GM19328 (cell line): Measurements from ENCODE around the gene LRRC8D.
"Not testable (repeated sequence)": the region's sequence is repeated elsewhere in the genome, so short reads cannot be mapped to it uniquely, and the experiment has no call there.

Source experiments
- ATAC-seq: cut with Tn5 transposase; IDR thresholded peaks from one replicate; pipeline ENCODE4 v1.9.1; 2021; ENCODE audit warnings: mild to moderate bottlenecking, moderate library complexity; ENCODE audit not compliant: unreplicated experiment

The LRRC8D gene

GRCh38 chr1:89908672-89909436 lies 88.0 kb downstream of the LRRC8D start:
- ATAC-seq = no peak

GRCh38 chr1:89910268-89910667 lies 89.4 kb downstream of the LRRC8D start:
- no peak for ATAC-seq

GRCh38 chr1:89910780-89911179 lies 89.9 kb downstream of the LRRC8D start:
- ATAC-seq = no peak

- no peak for ATAC-seq
These were observed 90.6 kb downstream of the LRRC8D start for GRCh38 chr1:89911191-89911991.

- no peak for ATAC-seq
These were observed 91.2 kb downstream of the LRRC8D start for GRCh38 chr1:89912073-89912472.

- no peak for ATAC-seq
These were observed 92.7 kb downstream of the LRRC8D start for GRCh38 chr1:89913353-89914095.

GRCh38 chr1:89917353-89917752 lies 96.5 kb downstream of the LRRC8D start:
- ATAC-seq = no peak

GRCh38 chr1:89918127-89918793 lies 97.4 kb downstream of the LRRC8D start:
- no peak for ATAC-seq

GRCh38 chr1:89918794-89919155 lies 97.9 kb downstream of the LRRC8D start:
- ATAC-seq = no peak

GRCh38 chr1:89919174-89919573 lies 98.3 kb downstream of the LRRC8D start:
- no peak for ATAC-seq

GRCh38 chr1:89922911-89923310 lies 102.1 kb downstream of the LRRC8D start:
- no peak for ATAC-seq

GRCh38 chr1:89923517-89923916 lies 102.7 kb downstream of the LRRC8D start:
- ATAC-seq = no peak

- ATAC-seq = not testable (repeated sequence)
These were observed 103.2 kb downstream of the LRRC8D start for GRCh38 chr1:89924075-89924474.

- ATAC-seq = no peak
These were observed 106.2 kb downstream of the LRRC8D start for GRCh38 chr1:89927049-89927448.

- ATAC-seq = no peak
These were observed 106.6 kb downstream of the LRRC8D start for GRCh38 chr1:89927478-89927877.

GRCh38 chr1:89928506-89928905 lies 107.7 kb downstream of the LRRC8D start:
- no peak for ATAC-seq

- no peak for ATAC-seq
These were observed 108.7 kb downstream of the LRRC8D start for GRCh38 chr1:89929467-89930063.

GRCh38 chr1:89930579-89930978 lies 109.7 kb downstream of the LRRC8D start:
- no peak for ATAC-seq

GRCh38 chr1:89931964-89932363 lies 111.1 kb downstream of the LRRC8D start:
- no peak for ATAC-seq

- no peak for ATAC-seq
These were observed 111.9 kb downstream of the LRRC8D start for GRCh38 chr1:89932598-89933364.
